GM19372 (cell line): Measurements from ENCODE around the gene YWHAH.

Experiments used
- ATAC-seq: cut with Tn5 transposase; IDR thresholded peaks from one replicate; pipeline ENCODE4 v1.9.1; 2021; ENCODE audit warnings: mild to moderate bottlenecking, low read depth, moderate library complexity; ENCODE audit not compliant: unreplicated experiment

YWHAH gene

GRCh38 chr22:31922534-31922933 lies 21.8 kb upstream of the YWHAH start:
- ATAC-seq, result no peak

GRCh38 chr22:31923136-31923535 lies 21.2 kb upstream of the YWHAH start:
- ATAC-seq, result no peak

GRCh38 chr22:31923747-31924146 lies 20.6 kb upstream of the YWHAH start:
- no peak for ATAC-seq

DNA sequence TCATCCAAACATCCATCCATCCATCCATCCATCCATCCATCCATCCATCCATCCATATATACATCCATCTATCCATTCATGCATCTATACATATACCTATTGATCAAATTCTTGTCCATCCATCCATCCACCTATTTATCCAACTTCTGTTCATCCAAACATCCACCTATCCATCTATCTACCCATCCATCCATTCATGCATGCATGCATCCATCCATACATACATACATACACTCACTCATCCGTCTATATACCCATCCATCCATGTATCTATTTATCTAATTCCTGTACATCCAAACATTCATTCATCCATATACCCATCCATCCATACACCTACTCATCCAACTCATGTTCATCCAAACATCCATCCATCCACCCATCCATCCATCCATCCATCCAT lies 19.3 kb upstream of the YWHAH start:
- ATAC-seq, result no peak

DNA sequence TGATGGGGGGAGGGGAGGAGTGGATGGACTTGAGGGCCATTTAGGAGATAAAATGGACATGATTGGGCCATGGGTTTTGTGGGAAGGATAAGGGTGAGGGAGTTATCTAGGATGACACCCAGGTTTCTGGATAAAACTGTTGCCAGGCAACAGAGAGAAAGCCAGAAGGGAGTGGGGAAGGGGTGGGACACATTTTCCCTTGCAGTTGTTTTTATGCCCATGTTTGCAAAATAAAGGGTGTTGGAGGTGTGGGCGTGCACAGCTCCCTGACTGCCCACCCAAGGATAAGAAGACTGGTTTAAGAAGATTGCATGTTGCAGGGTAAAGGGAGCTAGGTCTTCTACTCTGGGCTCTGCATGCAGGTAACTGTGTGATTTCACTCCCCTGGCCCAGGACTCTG lies 18.3 kb upstream of the YWHAH start:
- ATAC-seq, result no peak

DNA sequence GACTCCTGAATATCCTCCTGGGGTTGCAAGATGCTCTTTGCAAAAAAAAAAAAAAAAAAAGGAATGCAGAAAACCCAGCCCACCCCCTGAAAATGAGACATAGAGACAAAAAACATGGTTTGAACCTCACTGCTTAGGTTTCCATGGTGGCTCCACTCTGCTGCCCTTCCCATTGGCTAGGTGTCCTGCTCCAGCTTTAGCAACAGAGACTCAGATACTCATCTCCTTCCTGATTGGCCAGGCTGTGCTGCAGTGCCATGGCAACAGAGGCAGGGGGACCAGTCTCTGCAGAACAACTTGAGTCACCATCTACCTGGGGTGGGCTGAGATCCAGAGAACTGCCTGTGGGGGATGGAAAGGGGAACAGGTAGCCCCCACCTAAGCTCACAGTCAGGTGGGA lies 17.4 kb upstream of the YWHAH start:
- no peak for ATAC-seq

DNA sequence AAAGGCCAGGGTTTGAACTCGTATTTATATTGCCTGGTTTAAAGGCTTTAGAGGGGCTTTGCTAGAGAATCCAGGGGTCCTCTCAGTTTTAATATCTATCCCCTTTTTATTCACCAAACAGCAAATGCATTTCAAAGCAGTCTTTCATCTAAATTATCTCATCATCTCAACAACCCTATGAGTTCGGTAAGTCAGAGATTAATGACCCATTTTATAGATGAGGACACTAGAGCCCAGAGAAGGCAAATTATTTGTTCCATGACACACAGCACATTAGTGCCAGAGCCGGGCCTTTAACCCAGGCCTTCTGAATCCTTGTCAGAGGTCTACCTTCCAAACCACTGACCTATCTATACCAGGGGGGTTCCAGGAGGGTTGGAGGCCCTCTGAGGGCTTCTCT lies 16.8 kb upstream of the YWHAH start:
- ATAC-seq, result no peak

DNA sequence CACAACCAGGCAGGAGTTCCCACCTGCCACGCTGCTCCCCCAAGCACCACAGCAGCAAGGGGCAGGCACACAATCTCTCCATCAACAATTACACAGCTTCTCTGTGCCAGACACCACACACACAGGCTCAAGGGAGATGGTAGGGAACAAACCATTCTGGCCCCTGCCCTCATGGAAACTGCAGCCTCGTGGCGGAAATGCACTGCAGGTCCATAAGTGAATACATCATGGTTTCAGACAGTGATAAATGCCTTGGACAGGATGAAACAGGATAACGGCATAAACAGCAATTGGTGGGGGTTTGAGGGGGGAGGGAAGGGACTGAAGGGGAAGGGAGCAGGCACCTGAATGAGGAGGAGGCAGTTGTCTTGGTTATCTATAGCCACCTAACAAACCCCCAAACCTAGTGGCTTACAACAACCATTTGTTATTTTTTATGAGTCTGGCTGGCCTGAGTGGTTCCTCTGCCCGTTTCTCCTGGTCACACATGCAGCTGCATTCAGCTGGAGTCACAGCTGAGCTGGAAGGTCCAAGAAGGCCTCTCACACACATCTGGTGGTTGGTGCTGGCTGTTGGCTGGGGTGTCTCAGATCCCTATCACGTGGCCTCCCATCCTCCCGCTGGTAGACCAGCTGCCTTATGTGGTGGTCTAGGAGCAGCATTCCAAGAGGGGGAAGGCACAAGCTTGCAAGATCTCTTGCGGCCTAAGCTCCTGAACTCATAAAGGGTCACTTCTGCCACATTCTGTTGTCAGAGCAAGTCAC lies 15.0 kb upstream of the YWHAH start:
- ATAC-seq, result no peak

GRCh38 chr22:31932863-31933262 lies 11.5 kb upstream of the YWHAH start:
- ATAC-seq, result no peak

DNA sequence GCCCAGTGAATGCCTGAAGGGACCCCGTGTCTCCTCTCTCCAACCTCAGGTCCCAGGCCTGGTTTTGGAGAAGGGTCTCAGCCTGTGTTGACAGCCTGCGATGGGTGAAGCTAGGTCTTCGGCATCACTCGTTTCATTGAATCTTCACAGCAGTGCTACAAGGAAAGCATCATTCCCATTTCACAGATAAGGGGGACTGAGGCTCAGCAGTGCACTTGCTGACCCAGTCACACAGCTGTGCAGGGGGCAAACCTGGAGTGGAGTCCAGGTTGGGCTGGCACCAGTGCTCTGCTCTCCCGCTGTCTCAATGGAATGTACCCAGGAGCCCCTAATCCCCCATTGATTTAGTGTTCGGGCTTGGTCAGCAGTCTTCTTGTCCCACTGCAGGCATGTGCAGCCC lies 10.9 kb upstream of the YWHAH start:
- ATAC-seq, result no peak

- ATAC-seq, result no peak
These were observed 10.4 kb upstream of the YWHAH start for GRCh38 chr22:31933816-31934482.

GRCh38 chr22:31935961-31936635 lies 8.2 kb upstream of the YWHAH start:
- ATAC-seq, result no peak

DNA sequence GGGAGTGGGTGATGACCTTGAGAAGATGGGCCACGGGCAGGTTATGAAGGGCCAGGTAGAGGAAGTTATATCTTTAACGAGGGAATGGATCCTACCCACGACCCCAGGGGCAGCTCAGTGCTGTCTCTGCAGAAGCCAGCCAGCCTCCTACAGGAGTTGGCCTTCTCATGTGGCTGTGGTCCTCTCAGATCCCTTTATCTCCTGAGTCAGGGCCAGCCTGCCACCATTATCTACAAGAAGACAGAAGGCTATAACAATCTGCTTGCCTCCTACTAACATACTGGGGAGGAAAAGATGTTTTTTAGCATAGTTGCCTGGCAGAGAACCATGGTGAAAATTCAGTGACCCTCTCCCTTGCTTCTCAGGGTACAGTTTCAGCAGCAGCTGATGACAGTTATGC lies 7.0 kb upstream of the YWHAH start:
- ATAC-seq, result no peak

GRCh38 chr22:31938296-31938695 lies 6.0 kb upstream of the YWHAH start:
- no peak for ATAC-seq

DNA sequence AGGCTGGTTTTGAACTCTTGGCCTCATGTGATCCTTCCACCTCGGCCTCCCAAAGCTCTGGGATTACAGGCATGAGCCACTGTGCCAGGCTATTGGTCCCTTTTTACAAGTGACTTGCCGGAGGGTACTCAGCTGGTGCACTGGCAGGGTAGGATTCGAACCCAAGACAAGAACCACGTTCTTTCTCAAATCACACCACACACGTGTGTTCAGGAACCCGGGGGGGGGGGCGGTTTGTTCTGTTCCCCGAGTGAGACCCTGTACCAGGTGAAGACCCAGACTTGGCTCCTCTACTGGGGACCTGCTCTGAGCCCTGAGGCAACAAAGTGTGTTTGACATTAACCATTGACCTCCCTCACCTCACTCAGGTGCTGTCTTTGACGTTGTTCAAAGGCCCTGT lies 3.8 kb upstream of the YWHAH start:
- ATAC-seq, result no peak

DNA sequence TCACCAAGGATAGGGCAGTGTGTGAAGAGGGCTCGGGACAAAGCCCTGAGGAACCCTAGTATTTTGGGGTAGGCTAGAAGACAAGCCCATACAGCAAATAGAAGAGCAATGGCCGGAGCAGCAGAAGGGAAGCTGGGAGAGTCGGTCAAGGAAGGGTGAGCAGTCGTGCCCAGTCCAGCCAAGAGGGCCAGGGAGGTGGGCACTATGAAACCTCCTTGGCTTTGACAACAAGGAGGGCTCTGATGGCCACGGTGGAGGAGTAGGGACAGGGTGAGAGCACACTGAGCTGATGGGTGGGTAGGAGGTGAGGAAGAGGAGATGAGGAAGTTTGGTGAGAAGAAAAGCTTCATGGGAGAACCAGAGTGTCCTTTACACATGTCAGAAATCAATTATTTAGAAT lies 2.2 kb upstream of the YWHAH start:
- ATAC-seq, result no peak

GRCh38 chr22:31943206-31943977 lies 943 bp upstream of the YWHAH start:
- no peak for ATAC-seq

- no peak for ATAC-seq
These were observed 536 bp downstream of the YWHAH start for GRCh38 chr22:31944700-31945442.

- ATAC-seq, result no peak
These were observed 1.1 kb downstream of the YWHAH start for GRCh38 chr22:31945443-31945855.

DNA sequence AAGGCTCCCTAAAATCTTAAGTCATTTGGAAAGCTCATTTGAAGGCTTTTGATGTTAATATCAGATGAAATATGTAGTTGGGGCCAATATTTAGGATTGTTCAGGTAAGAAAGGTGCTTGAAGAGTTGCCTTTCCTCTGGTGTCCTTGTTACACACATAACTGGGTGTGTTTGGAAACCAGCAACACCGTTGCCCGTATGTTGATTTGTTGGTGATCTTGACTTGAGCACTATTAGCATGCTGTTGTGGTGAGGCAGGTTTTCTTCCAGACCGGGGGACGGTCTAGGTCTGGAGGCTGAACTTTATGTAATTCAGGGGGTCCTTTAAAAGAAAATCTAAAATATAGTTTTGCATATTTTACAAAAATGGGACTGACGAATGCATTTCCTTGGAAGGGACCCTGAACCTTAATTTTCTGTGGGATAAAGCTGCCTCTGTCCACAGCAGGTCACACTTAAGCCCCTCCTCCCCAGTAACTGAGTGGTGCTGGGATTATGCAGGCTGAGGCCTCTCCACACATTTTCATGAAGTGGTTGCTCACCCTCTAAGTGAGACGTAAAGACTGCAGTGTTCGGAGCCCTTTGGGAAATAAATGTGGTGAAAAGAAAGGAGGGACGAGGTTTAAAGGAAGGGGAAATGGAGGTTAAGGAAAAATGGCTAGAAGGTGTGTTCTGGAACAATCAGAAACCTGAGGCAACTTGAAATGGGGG lies 1.8 kb downstream of the YWHAH start:
- no peak for ATAC-seq
